Measurements from ENCODE around the gene FBLN2.

The FBLN2 gene

GRCh38 chr3:13637311-13637891 is 88.5 kb downstream of the FBLN2 start:
- no peak overlapping the region for H3K27ac ChIP-seq (replicated peaks)
- no peak overlapping the region for H3K4me3 ChIP-seq (replicated peaks; ENCODE audit: insufficient read depth, low read length)
- TF ChIP-seq SPI1 (IDR thresholded peaks at IDR 0.05; ENCODE audit: borderline replicate concordance, low read depth) (no peak), CTCF (IDR thresholded peaks at IDR 0.05; ENCODE audit: insufficient read depth, low read length) (no peak), POLR2AphosphoS5 (IDR thresholded peaks at IDR 0.05; ENCODE audit: low read depth) (no peak), REST (IDR thresholded peaks at IDR 0.05; ENCODE audit: insufficient replicate concordance, low read depth) (no peak)
- peaks cover 5% of the 10 kb centered on the region for H3K27me3 ChIP-seq (ENCODE audit: insufficient read depth, poor library complexity, severe bottlenecking)
- DNase-seq (ENCODE audit: low read depth in 1 of 2, low spot score in 1 of 2), result no peak

- H3K27ac ChIP-seq (replicated peaks), result no peak overlapping the region
- TF ChIP-seq SPI1 (IDR thresholded peaks at IDR 0.05; ENCODE audit: borderline replicate concordance, low read depth), result no peak
Measured at GRCh38 chr3:13637953-13638352, 89.0 kb downstream of the FBLN2 start.

GRCh38 chr3:13638927-13639326 is 90.0 kb downstream of the FBLN2 start:
- Histone ChIP-seq H3K4me3 (replicated peaks; ENCODE audit: insufficient read depth, low read length) (no peak overlapping the region), H3K27me3 (ENCODE audit: insufficient read depth, poor library complexity, severe bottlenecking) (peaks cover 5% of the 10 kb centered on the region), H3K27ac (replicated peaks) (no peak overlapping the region)
- TF ChIP-seq CTCF (IDR thresholded peaks at IDR 0.05; ENCODE audit: insufficient read depth, low read length) (no peak), POLR2AphosphoS5 (IDR thresholded peaks at IDR 0.05; ENCODE audit: low read depth) (no peak), SPI1 (IDR thresholded peaks at IDR 0.05; ENCODE audit: borderline replicate concordance, low read depth) (no peak), GABPA (IDR thresholded peaks at IDR 0.05; ENCODE audit: low read depth) (no peak), REST (IDR thresholded peaks at IDR 0.05; ENCODE audit: insufficient replicate concordance, low read depth) (no peak)
- no peak for DNase-seq (ENCODE audit: low read depth in 1 of 2, low spot score in 1 of 2)

More at GRCh38 chr3:13637953-13638352, 89.0 kb downstream of the FBLN2 start:
- no peak for DNase-seq (ENCODE audit: low read depth in 1 of 2, low spot score in 1 of 2)
- Histone ChIP-seq H3K4me3 (replicated peaks; ENCODE audit: insufficient read depth, low read length) (no peak overlapping the region), H3K27me3 (ENCODE audit: insufficient read depth, poor library complexity, severe bottlenecking) (peaks cover 5% of the 10 kb centered on the region)

- Histone ChIP-seq H3K27ac (replicated peaks) (no peak overlapping the region), H3K4me3 (replicated peaks; ENCODE audit: insufficient read depth, low read length) (no peak overlapping the region), H3K27me3 (ENCODE audit: insufficient read depth, poor library complexity, severe bottlenecking) (peaks cover 2% of the 10 kb centered on the region)
- DNase-seq (ENCODE audit: low read depth in 1 of 2, low spot score in 1 of 2), result no peak
- TF ChIP-seq POLR2AphosphoS5 (IDR thresholded peaks at IDR 0.05; ENCODE audit: low read depth) (no peak), REST (IDR thresholded peaks at IDR 0.05; ENCODE audit: insufficient replicate concordance, low read depth) (no peak), GABPA (IDR thresholded peaks at IDR 0.05; ENCODE audit: low read depth) (no peak), SPI1 (IDR thresholded peaks at IDR 0.05; ENCODE audit: borderline replicate concordance, low read depth) (no peak)
Measured at GRCh38 chr3:13642597-13642996, 93.7 kb downstream of the FBLN2 start.

All from HL-60 (cell line).